GM19463 (cell line): Measurements from ENCODE around the gene INTS6.
"Not testable (repeated sequence)": the region's sequence is repeated elsewhere in the genome, so short reads cannot be mapped to it uniquely, and the experiment has no call there.

ENCODE experiments used
- ATAC-seq: cut with Tn5 transposase; IDR thresholded peaks from one replicate; pipeline ENCODE4 v1.9.1; 2021; ENCODE audit warnings: mild to moderate bottlenecking, moderate library complexity; ENCODE audit not compliant: unreplicated experiment

INTS6 gene

GRCh38 chr13:51419001-51419636 lies 33.7 kb downstream of the INTS6 start:
- peak; percentile 48 for ATAC-seq

GRCh38 chr13:51417716-51418115 lies 35.1 kb downstream of the INTS6 start:
- no peak for ATAC-seq

- ATAC-seq: no peak
Observed at GRCh38 chr13:51416107-51416506, 36.7 kb downstream of the INTS6 start.

GRCh38 chr13:51415339-51415738 lies 37.5 kb downstream of the INTS6 start:
- ATAC-seq: not testable (repeated sequence)

- no peak for ATAC-seq
Observed at GRCh38 chr13:51412431-51412830, 40.4 kb downstream of the INTS6 start.

GRCh38 chr13:51405176-51405575 lies 47.7 kb downstream of the INTS6 start:
- no peak for ATAC-seq

- ATAC-seq: no peak
Observed at GRCh38 chr13:51397262-51397941, 55.4 kb downstream of the INTS6 start.

- ATAC-seq: peak; percentile 80
Observed at GRCh38 chr13:51396352-51396751, 56.5 kb downstream of the INTS6 start.

GRCh38 chr13:51394724-51395123 lies 58.1 kb downstream of the INTS6 start:
- no peak for ATAC-seq

GRCh38 chr13:51385114-51385513 lies 67.7 kb downstream of the INTS6 start:
- no peak for ATAC-seq

- ATAC-seq: no peak
Observed at GRCh38 chr13:51380269-51380668, 72.6 kb downstream of the INTS6 start.

- no peak for ATAC-seq
Observed at GRCh38 chr13:51373451-51373850, 79.4 kb downstream of the INTS6 start.

GRCh38 chr13:51371768-51372399 lies 81.0 kb downstream of the INTS6 start:
- no peak for ATAC-seq

GRCh38 chr13:51370811-51371210 lies 82.0 kb downstream of the INTS6 start:
- no peak for ATAC-seq

- no peak for ATAC-seq
Observed at GRCh38 chr13:51370116-51370515, 82.7 kb downstream of the INTS6 start.

GRCh38 chr13:51364404-51365008 lies 88.3 kb downstream of the INTS6 start:
- no peak for ATAC-seq

- no peak for ATAC-seq
Observed at GRCh38 chr13:51363625-51364024, 89.2 kb downstream of the INTS6 start.

GRCh38 chr13:51361106-51361505 lies 91.7 kb downstream of the INTS6 start:
- ATAC-seq: no peak

- ATAC-seq: no peak
Observed at GRCh38 chr13:51360489-51360888, 92.3 kb downstream of the INTS6 start.

GRCh38 chr13:51359352-51359751 lies 93.5 kb downstream of the INTS6 start:
- ATAC-seq: no peak

GRCh38 chr13:51357928-51358595 lies 94.8 kb downstream of the INTS6 start:
- no peak for ATAC-seq
